K562 (cell line): ENCODE results near the gene SPATA2L. TPM values are rescaled to one million over a fixed set of nuclear protein-coding genes. Genes with fewer than 3 reads are reported as not detected.

ENCODE experiments used
- HMGXB4 ChIP-seq: sonication (generic); formaldehyde crosslinking; IDR thresholded peaks from 2 replicates; pipeline ENCODE4 v1.8.1; 2023; ENCODE audit warnings: mild to moderate bottlenecking, missing genetic modification reagents
- MECOM ChIP-seq: fragments of 250-450 bp; sonication (Bioruptor Pico); IDR thresholded peaks from 2 replicates; pipeline ENCODE4 v1.8.0; 2022; ENCODE audit warnings: inconsistent platforms
- MGA ChIP-seq: fragments of 450-650 bp; IDR thresholded peaks from 2 replicates; pipeline ENCODE4 v1.6.1; 2016; ENCODE audit warnings: mild to moderate bottlenecking, moderate library complexity
- polyA plus RNA-seq, 8 experiments: library from polyadenylated mRNA; depleted of rRNA in 4 of 8; stranded (reverse) in 5 of 8; unstranded in 3 of 8; fragments of >200 nt; fragmentation: Nextera tagmentation in 2 of 8; fragmentation: Illumina TruSeq in 1 of 8; extraction: Ambion mirVana in 2 of 8; extraction: Trizol in 1 of 8; gene quantifications; 2 replicates each; pipeline versions ENCODE4 v1.2.1 to v1.2.3, GENCODE V29; 2011 to 2014; ENCODE audit warnings: inconsistent platforms in 1 of 8, missing spikeins in 1 of 8
- total RNA-seq, 7 experiments: library from RNA; depleted of rRNA in 6 of 7; stranded (reverse); fragments of >200 nt in 6 of 7; fragmentation: Illumina TruSeq in 2 of 7; extraction: Trizol in 2 of 7; gene quantifications; 2 replicates each; pipeline versions ENCODE4 v1.2.1 to v1.2.3, GENCODE V29; 2011 to 2021; ENCODE audit warnings: low replicate concordance in 1 of 7

The SPATA2L gene
- total and polyA plus RNA-seq, 9 of the 15 experiments (the other 6 are each of a cell fraction or from before 2014, with no cell fraction given), result 0.13 to 19.2 (median 4.8) TPM; not detected in 1

DNA sequence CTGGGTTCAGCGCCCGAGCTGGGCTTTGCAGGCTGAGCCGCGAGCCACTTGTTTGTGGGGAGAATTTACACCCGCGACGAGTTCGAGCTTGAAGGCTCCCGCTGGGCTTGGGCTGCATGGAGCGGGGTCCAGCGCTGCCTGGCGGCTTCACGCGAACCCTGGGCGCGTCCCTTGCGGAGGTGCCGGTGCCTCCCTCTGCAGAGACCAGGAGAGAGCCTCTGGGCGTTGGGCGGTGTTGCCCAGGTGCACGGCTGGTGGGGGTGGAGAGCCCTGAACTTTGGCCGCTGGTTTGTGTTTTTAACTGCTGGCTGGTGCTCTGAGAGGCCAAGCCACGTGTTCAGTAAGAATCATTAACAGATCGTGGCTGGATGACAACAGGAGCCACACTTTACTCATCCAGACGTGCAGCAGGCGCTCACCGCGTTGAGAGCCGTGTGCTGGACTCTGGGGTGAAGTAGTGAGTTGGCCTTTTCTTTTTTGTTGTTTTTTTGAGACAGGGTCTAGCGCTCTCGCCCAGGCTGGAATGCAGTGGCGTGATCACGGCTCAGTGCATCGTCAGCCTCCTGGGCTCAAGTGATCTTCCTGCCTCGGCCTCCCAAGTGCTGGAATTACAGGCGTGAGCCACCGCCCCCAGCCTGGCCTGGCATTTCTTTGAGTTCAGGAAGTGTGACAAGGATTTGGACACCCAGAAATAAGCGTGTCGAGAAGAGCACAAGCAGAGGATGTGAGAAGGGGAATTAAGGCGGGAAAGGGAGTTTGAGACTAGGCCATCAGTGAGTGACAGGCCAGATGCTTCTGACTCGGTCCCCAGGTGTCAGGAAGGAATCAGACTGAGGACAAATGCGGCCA, 14.2 kb downstream of the SPATA2L start (continued):
- TF ChIP-seq MGA, result peak; percentile 31; the same call in 1 of the 2 replicates
- TF ChIP-seq HMGXB4 (CRISPR knock-in tag), result 0 out of 2 replicates have a peak, but pooled peaks have one; percentile 70
- TF ChIP-seq MECOM, result no peak
